Measurements from ENCODE around the gene USP47.

- peak; percentile 77 for TF ChIP-seq CTCF (conservative IDR thresholded peaks at IDR 0.05)
- TF ChIP-seq EZH2 (IDR thresholded peaks at IDR 0.05; ENCODE audit: low read depth): no peak
Measured at GRCh38 chr11:11931461-11932055, 89.8 kb downstream of the USP47 start.

Measured in PC-9 (cell line).